ENCODE data around the gene SMPD4.
"Not testable (repeated sequence)": the region's sequence is repeated elsewhere in the genome, so short reads cannot be mapped to it uniquely, and the experiment has no call there.

SMPD4 gene

GRCh38 chr2:130181880-130182682, 679 bp upstream of the SMPD4 start, which contains the start of gene MZT2B:
MZT2B (plus strand) TSS chr2:130182262; CDS start chr2:130182283, 21 bp downstream.
- H3K27ac Mint-ChIP-seq = peak within 1 kb of the TSS; percentile 84 to 91 (median 90)
- not testable (repeated sequence) for H3K27me3 Mint-ChIP-seq (ENCODE audit: low read depth); H3K36me3 Mint-ChIP-seq (ENCODE audit: low read depth); H3K4me1 Mint-ChIP-seq; H3K9me3 Mint-ChIP-seq
- TF ChIP-seq CTCF (IDR thresholded peaks at IDR 0.05; ENCODE audit: unreplicated experiment in 3 of 3) = peak; percentile 85 to 88 (median 85)
- H3K4me3 Mint-ChIP-seq = peak within 1 kb of the TSS; percentile 93 to 96 (median 94)

GRCh38 chr2:130180404-130181324, 738 bp downstream of the SMPD4 start:
- H3K4me1 Mint-ChIP-seq; H3K27me3 Mint-ChIP-seq (ENCODE audit: low read depth); H3K9me3 Mint-ChIP-seq; H3K36me3 Mint-ChIP-seq (ENCODE audit: low read depth): not testable (repeated sequence)
- peak overlapping the region; percentile 93 to 96 (median 94) for H3K4me3 Mint-ChIP-seq
- peak overlapping the region; percentile 84 to 91 (median 90) for H3K27ac Mint-ChIP-seq

- not testable (repeated sequence) for H3K4me1 Mint-ChIP-seq; H3K9me3 Mint-ChIP-seq; H3K27me3 Mint-ChIP-seq (ENCODE audit: low read depth); H3K27ac Mint-ChIP-seq; H3K4me3 Mint-ChIP-seq
- peaks cover 35% of the 10 kb centered on the region for H3K36me3 Mint-ChIP-seq (ENCODE audit: low read depth)
These were observed 6.5 kb downstream of the SMPD4 start for GRCh38 chr2:130174866-130175265.

- Mint-ChIP-seq H3K36me3 (ENCODE audit: low read depth) (peaks cover 60% of the 10 kb centered on the region), H3K27ac (no peak overlapping the region), H3K27me3 (ENCODE audit: low read depth) (no peaks in the 10 kb centered on the region), H3K4me1 (no peaks in the 10 kb centered on the region), H3K4me3 (no peak overlapping the region), H3K9me3 (no peaks in the 10 kb centered on the region)
- TF ChIP-seq CTCF (IDR thresholded peaks at IDR 0.05; ENCODE audit: unreplicated experiment in 3 of 3) = no peak
These were observed 11.5 kb downstream of the SMPD4 start for GRCh38 chr2:130169896-130170295.

GRCh38 chr2:130169163-130169562, 12.2 kb downstream of the SMPD4 start:
- not testable (repeated sequence) for H3K27me3 Mint-ChIP-seq (ENCODE audit: low read depth); H3K27ac Mint-ChIP-seq; H3K4me1 Mint-ChIP-seq; H3K9me3 Mint-ChIP-seq; H3K4me3 Mint-ChIP-seq
- H3K36me3 Mint-ChIP-seq (ENCODE audit: low read depth) = peaks cover 67% of the 10 kb centered on the region

GRCh38 chr2:130166611-130167010, 14.8 kb downstream of the SMPD4 start:
- H3K4me1 Mint-ChIP-seq; H3K9me3 Mint-ChIP-seq; H3K27me3 Mint-ChIP-seq (ENCODE audit: low read depth); H3K4me3 Mint-ChIP-seq; H3K27ac Mint-ChIP-seq: not testable (repeated sequence)
- H3K36me3 Mint-ChIP-seq (ENCODE audit: low read depth) = peaks cover 57% of the 10 kb centered on the region

GRCh38 chr2:130165293-130166016, 15.9 kb downstream of the SMPD4 start:
- no peaks in the 10 kb centered on the region for H3K9me3 Mint-ChIP-seq
- no peak for TF ChIP-seq CTCF (IDR thresholded peaks at IDR 0.05; ENCODE audit: unreplicated experiment in 3 of 3)
- H3K27ac Mint-ChIP-seq = no peak overlapping the region
- peaks cover 57% of the 10 kb centered on the region for H3K36me3 Mint-ChIP-seq (ENCODE audit: low read depth)
- no peak overlapping the region for H3K4me3 Mint-ChIP-seq
- no peaks in the 10 kb centered on the region for H3K27me3 Mint-ChIP-seq (ENCODE audit: low read depth)
- no peaks in the 10 kb centered on the region for H3K4me1 Mint-ChIP-seq

All from nephron (organoid).